Measurements from ENCODE around the gene AOPEP.
"Not testable (repeated sequence)": the region's sequence is repeated elsewhere in the genome, so short reads cannot be mapped to it uniquely, and the experiment has no call there.

The AOPEP gene

DNA sequence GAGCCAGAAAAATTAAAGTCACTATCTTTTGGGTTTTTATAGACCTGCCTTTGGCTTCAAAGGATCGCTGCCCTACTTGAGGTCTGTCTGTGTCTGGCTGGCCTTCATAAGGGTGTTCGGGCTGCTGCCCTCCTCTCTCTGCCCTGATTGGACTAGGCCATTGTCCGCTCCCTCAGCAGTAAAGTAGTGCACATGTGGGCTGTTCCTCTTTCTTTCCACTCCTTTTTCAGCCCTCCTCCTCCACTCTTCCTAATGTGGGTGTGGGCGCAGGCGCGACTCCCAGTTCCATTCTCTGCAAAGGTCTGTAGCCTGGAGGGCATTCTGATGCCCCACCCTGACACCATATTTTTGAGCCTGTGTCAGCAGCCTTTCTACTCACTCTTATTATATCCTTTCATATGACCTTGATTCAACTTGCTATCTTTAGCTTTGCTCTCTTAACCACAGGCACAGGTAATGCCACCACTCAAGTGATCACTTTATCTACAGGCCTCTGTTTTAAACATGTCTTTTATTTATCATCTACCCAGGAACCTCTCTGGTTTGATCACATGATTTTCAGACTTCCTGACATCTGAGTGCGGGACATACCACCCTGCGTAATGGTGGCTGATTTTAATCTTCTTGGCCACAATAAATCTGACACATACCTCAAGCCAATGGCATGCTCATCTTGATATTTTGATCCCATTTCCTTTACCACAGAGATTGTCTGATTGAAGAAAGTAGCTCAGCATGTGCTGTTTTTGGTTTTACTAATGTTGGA is 144.5 kb downstream of the AOPEP start:
- DNase-seq (ENCODE audit: low read depth in 3 of 3), result no peak

- no peak for DNase-seq (ENCODE audit: low read depth in 3 of 3)
These were observed 145.8 kb downstream of the AOPEP start for GRCh38 chr9:94872083-94872833.

GRCh38 chr9:94872891-94873511 is 146.5 kb downstream of the AOPEP start:
- DNase-seq (ENCODE audit: low read depth in 3 of 3), result no peak

DNA sequence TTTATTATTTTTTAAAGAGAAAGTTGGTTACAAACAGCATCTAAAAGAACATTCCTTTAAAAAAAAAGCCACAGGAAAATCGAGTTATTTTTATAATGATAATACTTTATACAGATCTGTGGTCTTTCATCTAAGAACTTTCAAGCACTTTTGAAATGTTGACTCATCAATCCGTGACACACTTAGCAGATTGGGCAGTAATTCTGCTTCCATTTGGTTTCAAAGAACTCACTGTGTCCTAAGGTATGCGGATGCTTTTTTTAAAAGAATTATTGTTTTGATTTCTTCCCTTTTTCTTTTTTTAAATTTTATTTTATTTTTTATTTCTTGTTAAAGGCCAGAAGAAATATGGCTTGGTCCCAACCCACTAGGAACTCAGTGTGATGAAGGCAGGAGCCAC is 147.8 kb downstream of the AOPEP start:
- no peak for DNase-seq (ENCODE audit: low read depth in 3 of 3)

DNA sequence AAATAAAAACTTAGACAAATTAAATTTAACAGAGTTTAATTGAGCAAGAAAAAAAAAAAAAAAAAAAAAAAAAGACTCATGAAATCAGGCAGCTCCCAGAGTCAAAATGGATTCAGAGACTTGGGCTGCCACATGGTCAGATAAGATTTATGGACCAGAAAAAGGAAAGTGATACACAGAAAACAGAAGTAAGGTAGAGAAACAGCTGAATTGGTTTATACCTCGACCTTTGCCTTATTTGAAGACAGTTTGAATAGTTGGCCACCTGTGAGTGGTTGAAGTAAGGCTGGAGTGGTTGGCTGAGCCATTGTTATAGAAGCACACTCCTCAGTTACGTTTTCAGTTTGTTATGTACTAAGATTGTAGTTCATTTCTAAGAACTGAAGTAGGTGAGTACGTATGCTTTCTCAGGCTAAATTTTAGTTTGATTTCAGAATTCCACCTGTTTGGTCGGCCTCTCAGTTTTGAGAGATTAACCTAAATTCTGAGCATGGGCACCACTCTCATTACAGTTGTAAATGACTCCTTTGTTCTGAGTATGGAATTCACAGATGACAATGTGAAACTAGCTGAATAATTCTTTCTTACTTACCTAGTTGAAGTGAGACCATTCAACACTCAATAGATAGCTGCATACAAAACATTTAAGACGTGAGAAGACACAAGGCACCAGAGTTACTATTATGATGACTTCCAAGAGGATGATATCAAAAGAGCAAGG is 149.0 kb downstream of the AOPEP start:
- DNase-seq (ENCODE audit: low read depth in 3 of 3), result no peak

- DNase-seq (ENCODE audit: low read depth in 3 of 3), result not testable (repeated sequence)
These were observed 152.3 kb downstream of the AOPEP start for GRCh38 chr9:94878804-94879203.

DNA sequence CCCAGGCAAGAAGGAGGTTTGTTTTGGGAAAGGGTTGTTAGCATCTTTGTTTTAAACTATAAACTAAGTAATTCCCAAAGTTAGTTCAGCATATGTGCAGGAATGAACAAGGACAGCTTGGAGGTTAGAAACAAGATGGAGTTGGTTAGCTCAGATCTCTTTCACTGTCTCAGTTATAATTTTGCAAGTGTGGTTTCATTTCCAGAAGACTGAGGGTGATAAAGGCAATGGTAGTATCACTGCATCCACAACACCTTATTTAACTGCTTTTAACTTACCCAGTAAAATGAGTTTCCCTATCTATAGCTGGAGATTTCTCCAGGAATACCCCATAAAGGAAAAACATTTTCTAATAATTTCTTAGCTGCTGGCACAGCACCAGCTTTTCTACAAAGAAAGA is 152.7 kb downstream of the AOPEP start:
- DNase-seq (ENCODE audit: low read depth in 3 of 3), result no peak

DNA sequence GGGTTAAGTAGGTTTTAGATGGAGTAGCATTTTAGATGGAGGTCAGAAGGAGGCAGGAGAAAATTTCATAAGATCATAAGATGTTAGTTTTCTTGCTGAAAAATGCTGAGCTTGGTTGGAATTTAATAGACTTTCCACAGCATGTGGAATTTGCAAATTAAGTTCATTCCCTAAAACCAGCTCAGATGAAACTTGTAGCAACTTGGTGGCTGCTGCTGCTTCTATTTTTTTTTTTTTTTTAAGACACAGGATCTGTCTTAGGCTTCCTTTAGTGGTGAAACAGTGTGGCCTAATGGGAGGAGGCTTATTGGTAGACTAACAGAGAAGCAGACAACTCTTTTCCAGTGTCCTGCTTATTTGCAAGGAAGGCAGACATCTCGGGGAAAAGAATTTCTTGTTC is 154.5 kb downstream of the AOPEP start:
- no peak for DNase-seq (ENCODE audit: low read depth in 3 of 3)

DNA sequence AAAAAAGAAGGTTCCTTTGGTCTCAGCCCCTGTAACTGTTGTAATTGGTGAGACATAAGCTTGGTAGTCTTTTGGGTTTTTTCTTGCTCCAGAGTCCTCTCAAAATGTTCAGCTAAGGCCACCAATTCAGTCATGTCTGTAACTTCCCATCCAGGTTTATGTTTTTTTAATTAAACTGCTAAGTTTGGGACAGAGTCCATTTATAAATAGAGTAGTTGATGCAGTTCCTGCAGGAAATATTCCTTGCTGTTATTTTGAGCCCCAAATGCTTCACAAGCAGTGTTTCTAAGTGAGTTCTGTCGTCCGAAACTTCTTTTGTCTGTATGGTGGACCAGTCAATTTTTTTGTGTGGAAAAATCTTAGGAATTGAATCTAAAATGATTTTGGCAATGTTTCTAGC is 155.0 kb downstream of the AOPEP start:
- DNase-seq (ENCODE audit: low read depth in 3 of 3), result no peak

DNA sequence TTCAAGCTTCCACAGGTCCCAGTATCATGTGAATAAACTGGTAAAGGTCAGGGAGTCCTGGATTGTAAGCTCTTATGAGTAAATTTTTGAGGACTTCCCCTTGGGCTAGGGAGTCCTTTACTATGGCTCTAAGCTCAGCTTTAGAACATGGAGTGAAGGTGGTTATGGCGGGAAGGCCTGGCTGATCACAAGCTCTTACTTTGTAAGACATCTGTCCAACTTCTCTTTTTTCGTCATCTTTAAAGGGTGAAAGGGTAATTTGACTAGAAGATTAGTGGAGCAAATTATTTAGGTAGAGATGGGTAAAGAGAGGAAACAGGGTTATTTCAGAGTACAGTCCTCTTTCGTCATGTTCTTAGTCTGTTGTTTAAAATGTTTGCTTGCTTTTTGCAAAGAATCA is 155.4 kb downstream of the AOPEP start:
- no peak for DNase-seq (ENCODE audit: low read depth in 3 of 3)

DNA sequence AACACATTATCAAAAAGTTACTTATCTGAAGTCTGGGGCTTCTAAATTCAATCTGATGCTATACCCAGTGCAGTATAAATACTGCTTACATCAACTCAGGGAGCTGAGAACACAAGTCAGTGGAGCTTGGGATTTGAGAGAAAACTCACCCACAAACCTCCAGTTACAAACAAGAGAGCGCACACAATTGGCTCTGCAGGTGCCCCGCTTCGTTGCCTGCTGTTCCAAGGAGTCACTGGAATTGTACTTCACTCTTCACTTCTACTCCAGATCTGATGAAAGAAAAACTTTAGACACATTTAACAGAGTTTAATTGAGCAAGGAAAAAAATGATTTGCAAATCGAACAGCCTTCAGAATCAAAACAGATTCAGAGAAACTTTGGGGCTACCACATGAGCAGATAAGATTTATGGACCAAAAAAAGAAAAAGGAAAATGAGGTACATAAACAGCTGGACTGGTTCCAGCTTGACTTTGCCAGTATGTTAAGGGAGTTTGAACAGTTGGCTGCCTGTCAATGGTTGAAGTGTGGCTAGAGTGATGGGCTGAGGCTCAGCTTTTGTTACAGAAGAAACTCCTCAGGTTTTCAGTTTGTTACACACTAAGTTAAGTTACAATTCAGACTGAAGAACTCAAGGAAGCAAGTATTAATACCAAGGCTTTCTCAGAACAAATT is 156.6 kb downstream of the AOPEP start:
- DNase-seq (ENCODE audit: low read depth in 3 of 3), result no peak

DNA sequence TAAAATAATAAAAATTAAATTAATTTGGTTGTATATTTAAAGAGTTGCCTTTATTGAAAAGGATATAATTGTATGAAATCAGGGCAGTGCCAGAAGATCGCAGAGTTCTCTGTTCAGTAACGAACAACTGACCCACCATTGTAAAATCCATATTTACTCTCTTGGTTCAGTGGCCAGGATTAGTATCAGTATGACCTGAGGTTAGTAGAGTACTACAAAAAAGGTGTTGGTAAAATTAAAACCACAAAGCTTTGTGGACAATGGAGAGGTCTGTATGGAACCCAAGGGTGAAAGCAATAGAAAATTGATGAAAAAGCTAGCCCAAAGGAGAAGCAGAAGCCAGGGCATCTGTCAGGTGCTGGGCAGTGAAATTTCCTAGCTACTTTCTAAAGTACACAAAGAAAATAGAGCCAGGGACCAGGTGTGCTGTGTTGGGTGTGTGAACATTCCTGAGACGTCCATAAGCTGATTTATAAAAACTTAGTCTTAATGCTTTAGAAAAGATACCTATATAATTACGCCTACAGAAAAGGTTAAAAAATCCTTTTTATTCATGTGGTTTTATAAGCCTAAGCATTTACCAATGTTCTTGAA is 159.5 kb downstream of the AOPEP start:
- DNase-seq (ENCODE audit: low read depth in 3 of 3), result no peak

DNA sequence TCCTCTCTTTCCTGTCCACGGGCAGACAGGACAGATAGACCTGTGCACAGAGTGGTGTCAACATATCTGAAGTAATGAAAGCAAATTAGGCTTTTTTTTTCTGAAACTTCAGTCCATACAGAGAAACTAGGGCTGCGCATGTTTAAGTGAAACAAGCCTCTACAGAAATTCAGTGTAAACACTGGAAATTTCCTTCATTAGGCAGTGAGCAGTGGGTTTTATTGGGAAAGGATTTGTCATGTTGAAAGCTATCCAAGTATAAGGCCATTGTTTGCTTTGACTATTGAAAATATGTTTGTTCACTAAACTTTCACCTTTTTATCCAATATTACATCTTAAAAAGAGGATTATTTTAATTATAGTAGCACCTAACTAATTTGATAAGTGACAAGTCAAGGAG is 161.2 kb downstream of the AOPEP start:
- no peak for DNase-seq (ENCODE audit: low read depth in 3 of 3)

GRCh38 chr9:94888775-94889174 is 162.3 kb downstream of the AOPEP start:
- no peak for DNase-seq (ENCODE audit: low read depth in 3 of 3)

GRCh38 chr9:94889628-94890027 is 163.1 kb downstream of the AOPEP start:
- no peak for DNase-seq (ENCODE audit: low read depth in 3 of 3)

DNA sequence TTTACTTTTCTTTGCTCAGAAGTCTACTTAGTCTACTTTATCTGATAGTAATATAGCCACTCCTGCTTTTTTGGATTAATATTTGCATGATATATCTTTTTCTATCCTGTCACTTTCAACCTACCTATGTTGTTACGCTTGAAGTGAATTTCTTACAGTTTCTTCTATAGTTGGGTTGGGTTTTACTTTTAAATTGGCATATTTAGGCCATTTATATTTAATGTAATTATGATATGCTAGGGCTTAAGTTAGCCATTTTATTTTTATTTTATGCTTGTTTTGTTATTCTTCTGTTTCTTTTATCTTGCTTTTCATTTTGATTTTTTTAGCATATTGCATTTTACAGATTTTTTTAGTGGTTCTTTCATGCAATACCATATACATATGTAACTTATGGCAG is 164.7 kb downstream of the AOPEP start:
- no peak for DNase-seq (ENCODE audit: low read depth in 3 of 3)

GRCh38 chr9:94892675-94893074 is 166.2 kb downstream of the AOPEP start:
- no peak for DNase-seq (ENCODE audit: low read depth in 3 of 3)

- DNase-seq (ENCODE audit: low read depth in 3 of 3), result no peak
These were observed 167.7 kb downstream of the AOPEP start for GRCh38 chr9:94894094-94894699.

DNA sequence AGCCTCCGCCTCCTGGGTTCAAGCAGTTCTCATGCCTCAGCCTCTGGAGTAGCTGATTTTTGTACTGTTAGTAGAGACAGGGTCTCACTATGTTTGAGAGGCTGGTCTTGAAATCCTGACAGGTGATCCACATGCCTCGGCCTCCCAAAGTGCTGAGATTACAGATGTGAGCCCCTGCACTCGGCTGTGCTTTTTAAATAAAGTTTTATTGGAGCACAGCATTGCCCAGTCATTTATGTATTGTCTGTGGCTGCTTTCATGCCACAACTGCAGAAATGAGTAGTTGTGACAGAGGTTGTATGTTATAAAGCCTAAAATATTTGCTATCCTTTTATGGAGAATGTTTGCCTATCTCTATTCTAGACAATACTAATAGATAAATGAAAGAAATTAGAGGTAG is 169.2 kb downstream of the AOPEP start:
- DNase-seq (ENCODE audit: low read depth in 3 of 3), result no peak

DNA sequence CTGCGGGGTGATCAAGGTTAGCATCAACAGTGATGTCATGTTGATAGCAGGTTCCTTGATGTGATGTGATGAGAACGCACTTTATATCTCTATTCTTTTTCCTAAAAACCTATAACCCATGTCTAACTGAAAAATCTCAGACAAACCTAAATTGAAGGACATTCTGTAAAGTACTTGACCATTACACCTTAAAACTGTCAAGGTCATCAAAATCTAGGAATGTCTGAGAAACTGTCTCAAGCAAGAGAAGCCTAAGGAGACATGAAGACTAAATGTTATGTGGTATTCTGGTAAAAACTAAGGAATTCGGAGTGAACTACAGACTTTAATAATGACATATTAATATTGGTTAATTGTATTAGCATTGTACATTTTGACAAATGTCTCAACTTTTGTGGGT is 170.0 kb downstream of the AOPEP start:
- no peak for DNase-seq (ENCODE audit: low read depth in 3 of 3)

All from stimulated activated CD4-positive, alpha-beta T cell treated with anti-CD3 and anti-CD28 coated beads, TNF-alpha, amount 100 ng/mL, for 48 hours (primary cell).